Measurements from ENCODE around the gene USF3. TPM values are rescaled to one million over a fixed set of nuclear protein-coding genes. Genes with fewer than 3 reads are reported as not detected.

The USF3 gene
- total and polyA plus RNA-seq, 9 of the 15 experiments (the other 6 are each of a cell fraction or from before 2014, with no cell fraction given) = 1.4 to 6.9 (median 3.1) TPM

GRCh38 chr3:113654310-113654709 lies 42.1 kb downstream of the USF3 start:
- H2AFZ ChIP-seq (ENCODE audit: low read depth, low read length) = no peak overlapping the region
- 75% methylated on average over 1 of the region's 1 CpG for WGBS (ENCODE audit: insufficient coverage, low coverage, missing lambda C conversion rate)
- no peaks in the 10 kb centered on the region for H3K9me1 ChIP-seq (ENCODE audit: control insufficient read depth, insufficient read depth, low read length)
- POLR2A ChIA-PET = no interaction called here
- no peaks in the 10 kb centered on the region for H3K27me3 ChIP-seq (ENCODE audit: control insufficient read depth in 2 of 2, insufficient read depth in 2 of 2, low read length in 2 of 2)
- no peak for DNase-seq (ENCODE audit: extremely low read depth in 1 of 4, low spot score in 3 of 4)
- H3K4me2 ChIP-seq (ENCODE audit: insufficient read depth, low read length) = no peak overlapping the region
- H3K4me1 ChIP-seq (replicated peaks in 1 of 2; ENCODE audit: control insufficient read depth in 2 of 2, insufficient read depth in 2 of 2, low read length in 2 of 2) = no peaks in the 10 kb centered on the region
- H3K9ac ChIP-seq (ENCODE audit: insufficient read depth in 1 of 2, low read depth in 2 of 2, low read length in 2 of 2) = no peak overlapping the region
- no peaks in the 10 kb centered on the region for H4K20me1 ChIP-seq (replicated peaks; ENCODE audit: control insufficient read depth, insufficient read depth, low read length)
- BruUV-seq (replicated peaks) = no TSS peak
- intact Hi-C loops (cut with micrococcal nuclease) = no loop called here
- no peaks in the 10 kb centered on the region for H3K9me3 ChIP-seq (replicated peaks; ENCODE audit: control insufficient read depth, insufficient read depth, low read depth, low read length)
- ATAC-seq = no peak
- no peaks in the 10 kb centered on the region for H3K36me3 ChIP-seq (ENCODE audit: control insufficient read depth, insufficient read depth, low read length)
- H3K79me2 ChIP-seq (ENCODE audit: control insufficient read depth, insufficient read depth, low read length) = no peaks in the 10 kb centered on the region
- FAIRE-seq = no peak
- CTCF ChIA-PET (ENCODE audit: low intra/inter-chr PET ratio) = no interaction called here
- no peak overlapping the region for H3K4me3 ChIP-seq
- no peak overlapping the region for H3K27ac ChIP-seq (ENCODE audit: extremely low read depth, low read depth, low read length)
- in situ Hi-C loops (cut with MboI) = no loop called here
- TF ChIP-seq NR2C1 (IDR thresholded peaks at IDR 0.05) (no peak), NR2C1 (tag; IDR thresholded peaks at IDR 0.05) (no peak), RBM15 (IDR thresholded peaks at IDR 0.05; ENCODE audit: insufficient read depth, low read length) (no peak), ZNF197 (CRISPR knock-in tag; IDR thresholded peaks at IDR 0.05; ENCODE audit: low read depth) (no peak), ASH1L (IDR thresholded peaks at IDR 0.05; ENCODE audit: borderline replicate concordance, low read depth, partially characterized antibody) (no peak), POLR2AphosphoS2 (IDR thresholded peaks at IDR 0.05; ENCODE audit: low read length) (no peak), TRIM24 (IDR thresholded peaks at IDR 0.05) (no peak), CEBPB (tag; IDR thresholded peaks at IDR 0.05) (no peak), SMAD1 (IDR thresholded peaks at IDR 0.05; ENCODE audit: low read depth, low read length, partially characterized antibody) (no peak), TSHZ1 (CRISPR knock-in tag; IDR thresholded peaks at IDR 0.05) (no peak), VEZF1 (CRISPR knock-in tag; IDR thresholded peaks at IDR 0.05) (no peak), SMARCE1 (IDR thresholded peaks at IDR 0.05) (no peak), SAP30 (IDR thresholded peaks at IDR 0.05; ENCODE audit: borderline replicate concordance, insufficient read depth, low read depth, low read length, poor library complexity, severe bottlenecking) (no peak), SFPQ (IDR thresholded peaks at IDR 0.05; ENCODE audit: low read depth, low read length) (no peak), NR2F6 (CRISPR knock-in tag; IDR thresholded peaks at IDR 0.05) (no peak), MITF (IDR thresholded peaks at IDR 0.05) (no peak)
